ENCODE measurements around the gene PALMD. TPM values are rescaled to one million over a fixed set of nuclear protein-coding genes. Genes with fewer than 3 reads are reported as not detected.

Gene PALMD
- total and polyA plus RNA-seq, 2 experiments from 2014 or later, result 0.63 to 0.94 TPM

DNA sequence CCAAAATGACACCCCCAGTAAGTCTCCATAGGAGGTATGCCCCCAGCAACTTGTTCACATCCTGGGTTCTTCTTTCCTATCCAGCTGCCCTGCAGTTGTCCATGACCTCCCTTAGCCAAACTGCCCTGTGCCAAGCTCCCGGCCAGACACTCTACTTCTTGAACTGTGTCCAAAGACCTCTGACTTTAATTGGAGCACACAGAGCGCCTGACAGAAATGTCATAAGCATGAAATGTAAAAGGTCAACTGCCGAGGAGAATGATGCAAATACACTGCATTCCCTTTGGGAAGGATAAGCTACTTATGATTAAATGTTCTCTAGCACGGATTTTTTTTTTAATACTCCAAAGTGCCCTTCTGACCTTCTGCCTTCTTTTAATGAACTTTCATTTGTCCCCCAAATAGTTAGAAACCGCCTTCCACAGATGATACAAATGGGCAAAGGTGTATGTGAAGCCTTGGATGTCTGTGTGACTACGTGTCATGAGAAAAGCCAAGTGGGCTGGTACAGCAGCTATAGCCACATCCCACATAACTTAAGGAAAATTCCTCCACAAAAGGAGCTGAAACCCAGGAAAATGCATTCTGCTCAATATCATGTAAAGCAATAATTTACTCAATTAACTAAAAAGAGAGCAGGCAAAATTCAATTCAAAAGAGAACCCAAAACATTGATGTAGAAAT lies 26.8 kb downstream of the PALMD start:
- TF ChIP-seq, protein P1, sequence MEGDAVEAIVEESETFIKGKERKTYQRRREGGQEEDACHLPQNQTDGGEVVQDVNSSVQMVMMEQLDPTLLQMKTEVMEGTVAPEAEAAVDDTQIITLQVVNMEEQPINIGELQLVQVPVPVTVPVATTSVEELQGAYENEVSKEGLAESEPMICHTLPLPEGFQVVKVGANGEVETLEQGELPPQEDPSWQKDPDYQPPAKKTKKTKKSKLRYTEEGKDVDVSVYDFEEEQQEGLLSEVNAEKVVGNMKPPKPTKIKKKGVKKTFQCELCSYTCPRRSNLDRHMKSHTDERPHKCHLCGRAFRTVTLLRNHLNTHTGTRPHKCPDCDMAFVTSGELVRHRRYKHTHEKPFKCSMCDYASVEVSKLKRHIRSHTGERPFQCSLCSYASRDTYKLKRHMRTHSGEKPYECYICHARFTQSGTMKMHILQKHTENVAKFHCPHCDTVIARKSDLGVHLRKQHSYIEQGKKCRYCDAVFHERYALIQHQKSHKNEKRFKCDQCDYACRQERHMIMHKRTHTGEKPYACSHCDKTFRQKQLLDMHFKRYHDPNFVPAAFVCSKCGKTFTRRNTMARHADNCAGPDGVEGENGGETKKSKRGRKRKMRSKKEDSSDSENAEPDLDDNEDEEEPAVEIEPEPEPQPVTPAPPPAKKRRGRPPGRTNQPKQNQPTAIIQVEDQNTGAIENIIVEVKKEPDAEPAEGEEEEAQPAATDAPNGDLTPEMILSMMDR (IDR thresholded peaks at IDR 0.05; ENCODE audit: low read depth, low read length), result no peak
- no peaks in the 10 kb centered on the region for H3K4me1 ChIP-seq (ENCODE audit: low read depth)
- DNase-seq (ENCODE audit: low read depth in 1 of 2, low spot score in 1 of 2), result peak in 1 of 2 donors; percentile 64
- H3K36me3 ChIP-seq, result no peaks in the 10 kb centered on the region
- no peaks in the 10 kb centered on the region for H3K27me3 ChIP-seq
- no peak overlapping the region for H3K27ac ChIP-seq
- no peaks in the 10 kb centered on the region for H3K9me3 ChIP-seq (ENCODE audit: low read depth)
- no peak overlapping the region for H3K4me3 ChIP-seq

DNA sequence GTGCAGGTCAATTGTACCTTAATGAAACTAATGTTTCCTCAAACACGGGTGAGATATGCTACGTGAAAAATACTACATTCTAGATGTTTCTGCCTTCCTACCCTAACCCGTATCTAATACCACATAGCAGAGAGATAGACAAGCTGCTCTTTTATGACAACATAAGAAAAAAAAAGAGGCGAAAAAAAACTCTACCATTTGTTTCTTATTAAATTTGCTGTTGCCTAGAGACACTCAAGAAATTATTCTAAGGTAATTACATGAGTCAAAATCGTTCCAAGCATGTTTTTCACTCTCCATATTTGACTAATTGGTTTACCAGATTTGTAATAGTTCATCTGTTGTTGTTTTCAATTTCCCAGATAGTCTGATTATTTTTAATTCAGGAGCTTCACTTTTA lies 27.4 kb downstream of the PALMD start:
- no peak overlapping the region for H3K27ac ChIP-seq
- no peak for DNase-seq (ENCODE audit: low read depth in 1 of 2, low spot score in 1 of 2)
- TF ChIP-seq, protein P1 (IDR thresholded peaks at IDR 0.05; ENCODE audit: low read depth, low read length), result no peak
- H3K4me3 ChIP-seq, result no peak overlapping the region
- no peaks in the 10 kb centered on the region for H3K27me3 ChIP-seq
- no peaks in the 10 kb centered on the region for H3K9me3 ChIP-seq (ENCODE audit: low read depth)
- no peaks in the 10 kb centered on the region for H3K4me1 ChIP-seq (ENCODE audit: low read depth)
- H3K36me3 ChIP-seq, result no peaks in the 10 kb centered on the region

DNA sequence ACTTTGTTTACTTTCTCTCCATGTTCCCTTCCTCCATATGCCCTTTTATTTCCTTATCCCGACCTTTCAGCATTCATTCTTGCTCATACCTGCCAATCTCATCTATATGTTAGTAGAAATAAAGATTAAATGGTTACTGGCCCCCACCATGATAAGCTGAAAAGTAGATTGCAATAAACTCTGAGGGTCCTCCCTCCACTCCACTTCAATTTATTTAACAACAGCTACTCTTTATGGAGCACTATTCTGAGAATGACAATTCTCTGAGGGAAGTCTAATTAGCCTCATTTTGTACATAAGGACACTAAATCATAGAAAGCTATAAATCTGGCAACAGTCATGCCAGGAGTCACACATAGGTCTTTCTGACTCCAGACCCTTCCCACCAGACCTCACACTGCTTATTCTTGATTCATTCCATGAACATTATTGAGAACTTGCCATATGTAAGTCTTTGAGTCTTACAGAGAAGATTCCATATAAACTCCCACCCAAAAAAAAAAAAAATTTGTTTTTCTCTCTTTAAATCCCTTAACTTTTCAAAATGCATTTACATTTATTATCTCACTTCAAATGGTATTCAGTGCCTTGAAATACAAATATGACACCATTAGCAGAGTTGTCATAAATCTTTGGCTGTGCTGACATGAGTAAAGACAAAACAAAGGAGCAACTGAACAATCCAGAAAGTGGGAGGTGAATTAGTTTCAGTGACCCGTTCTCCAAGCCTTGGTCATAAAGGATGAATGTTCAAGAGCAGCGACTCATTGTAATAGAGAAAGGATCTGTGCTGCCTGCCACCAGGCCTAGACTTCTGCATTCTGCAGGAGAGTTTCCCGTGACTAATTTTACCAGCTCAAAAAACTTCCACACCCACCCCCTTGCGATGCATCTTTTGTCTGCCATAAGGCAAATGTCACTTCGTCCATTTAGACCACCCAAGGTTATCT lies 28.5 kb downstream of the PALMD start:
- H3K9me3 ChIP-seq (ENCODE audit: low read depth), result no peaks in the 10 kb centered on the region
- no peaks in the 10 kb centered on the region for H3K36me3 ChIP-seq
- H3K4me1 ChIP-seq (ENCODE audit: low read depth), result no peaks in the 10 kb centered on the region
- TF ChIP-seq, protein P1 (IDR thresholded peaks at IDR 0.05; ENCODE audit: low read depth, low read length), result no peak
- no peak overlapping the region for H3K27ac ChIP-seq
- no peaks in the 10 kb centered on the region for H3K27me3 ChIP-seq
- no peak overlapping the region for H3K4me3 ChIP-seq
- no peak for DNase-seq (ENCODE audit: low read depth in 1 of 2, low spot score in 1 of 2)

DNA sequence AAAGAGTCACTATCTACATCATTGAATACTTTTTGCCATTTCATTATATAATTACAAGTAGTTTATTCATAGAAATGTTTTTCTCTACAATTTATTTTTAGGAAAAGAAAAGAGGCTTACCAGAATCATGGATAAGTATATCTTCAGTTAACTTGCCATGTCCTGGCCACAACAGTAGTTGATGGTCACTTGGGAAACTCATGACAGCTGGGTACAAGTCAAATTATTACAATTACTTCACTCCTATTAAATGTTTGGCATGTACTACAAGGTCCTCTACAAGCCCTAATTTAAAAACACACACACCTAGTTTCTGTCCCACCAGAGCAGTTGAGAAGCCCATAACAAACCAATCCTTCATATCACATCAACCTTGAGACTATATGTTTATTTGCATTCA lies 29.4 kb downstream of the PALMD start:
- Histone ChIP-seq H3K27ac (no peak overlapping the region), H3K4me1 (ENCODE audit: low read depth) (no peaks in the 10 kb centered on the region), H3K36me3 (no peaks in the 10 kb centered on the region), H3K4me3 (no peak overlapping the region), H3K27me3 (no peaks in the 10 kb centered on the region), H3K9me3 (ENCODE audit: low read depth) (no peaks in the 10 kb centered on the region)
- no peak for DNase-seq (ENCODE audit: low read depth in 1 of 2, low spot score in 1 of 2)
- TF ChIP-seq, protein P1 (IDR thresholded peaks at IDR 0.05; ENCODE audit: low read depth, low read length), result no peak

DNA sequence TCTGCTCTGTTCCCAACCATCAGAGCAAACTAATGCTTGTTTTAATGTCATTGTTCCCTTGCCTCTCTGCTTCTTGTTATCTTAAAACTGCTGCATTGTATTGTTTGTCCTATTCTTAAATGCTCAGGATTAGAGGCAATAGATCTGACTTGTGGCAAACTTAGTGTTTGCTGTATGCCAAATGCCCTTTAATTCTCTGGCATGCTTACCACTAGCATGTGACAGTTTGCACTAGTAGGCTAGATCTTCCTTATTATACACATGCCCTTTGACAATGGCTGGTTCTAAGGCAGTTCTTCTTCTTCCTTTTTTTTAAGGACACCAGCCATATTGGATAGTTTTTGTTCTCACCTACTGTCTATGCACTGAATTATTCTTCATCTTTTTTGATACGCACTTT lies 30.1 kb downstream of the PALMD start:
- Histone ChIP-seq H3K4me3 (no peak overlapping the region), H3K36me3 (no peaks in the 10 kb centered on the region), H3K27me3 (no peaks in the 10 kb centered on the region), H3K9me3 (ENCODE audit: low read depth) (no peaks in the 10 kb centered on the region), H3K27ac (no peak overlapping the region), H3K4me1 (ENCODE audit: low read depth) (no peaks in the 10 kb centered on the region)
- no peak for DNase-seq (ENCODE audit: low read depth in 1 of 2, low spot score in 1 of 2)
- TF ChIP-seq, protein P1 (IDR thresholded peaks at IDR 0.05; ENCODE audit: low read depth, low read length), result no peak

All from cardiac muscle cell (in vitro differentiated cells and primary cell).